ENCODE data around the gene COMMD10.
"Not testable (repeated sequence)": the region's sequence is repeated elsewhere in the genome, so short reads cannot be mapped to it uniquely, and the experiment has no call there.

Gene COMMD10

GRCh38 chr5:116098998-116099397, 14.2 kb downstream of the COMMD10 start:
- no peak for DNase-seq

- not testable (repeated sequence) for DNase-seq
These were observed 20.1 kb downstream of the COMMD10 start for GRCh38 chr5:116104941-116105340.

- DNase-seq: no peak
These were observed 30.3 kb downstream of the COMMD10 start for GRCh38 chr5:116115163-116115562.

- no peak for DNase-seq
These were observed 45.6 kb downstream of the COMMD10 start for GRCh38 chr5:116130471-116130870.

- DNase-seq: no peak
These were observed 46.2 kb downstream of the COMMD10 start for GRCh38 chr5:116130976-116131375.

- no peak for DNase-seq
These were observed 48.5 kb downstream of the COMMD10 start for GRCh38 chr5:116133281-116133680.

GRCh38 chr5:116135344-116135743, 50.5 kb downstream of the COMMD10 start:
- DNase-seq: no peak

GRCh38 chr5:116137544-116138378, 52.9 kb downstream of the COMMD10 start:
- DNase-seq: no peak

GRCh38 chr5:116142495-116142894, 57.7 kb downstream of the COMMD10 start:
- DNase-seq: no peak

- no peak for DNase-seq
These were observed 59.3 kb downstream of the COMMD10 start for GRCh38 chr5:116144103-116144502.

- DNase-seq: no peak
These were observed 60.2 kb downstream of the COMMD10 start for GRCh38 chr5:116144991-116145390.

- DNase-seq: no peak
These were observed 60.6 kb downstream of the COMMD10 start for GRCh38 chr5:116145416-116145815.

- DNase-seq: no peak
These were observed 67.3 kb downstream of the COMMD10 start for GRCh38 chr5:116152169-116152568.

GRCh38 chr5:116153687-116154174, 68.9 kb downstream of the COMMD10 start:
- DNase-seq: no peak

GRCh38 chr5:116154252-116154651, 69.4 kb downstream of the COMMD10 start:
- DNase-seq: no peak

GRCh38 chr5:116154931-116155330, 70.1 kb downstream of the COMMD10 start:
- no peak for DNase-seq

GRCh38 chr5:116157902-116158301, 73.1 kb downstream of the COMMD10 start:
- DNase-seq: no peak

GRCh38 chr5:116159006-116159405, 74.2 kb downstream of the COMMD10 start:
- DNase-seq: no peak

GRCh38 chr5:116174111-116174510, 89.3 kb downstream of the COMMD10 start:
- no peak for DNase-seq

GRCh38 chr5:116176121-116176520, 91.3 kb downstream of the COMMD10 start:
- no peak for DNase-seq

GRCh38 chr5:116178925-116179324, 94.1 kb downstream of the COMMD10 start:
- no peak for DNase-seq

GRCh38 chr5:116209166-116209565, 124.3 kb downstream of the COMMD10 start:
- no peak for DNase-seq

- DNase-seq: no peak
These were observed 127.4 kb downstream of the COMMD10 start for GRCh38 chr5:116212225-116212624.

- no peak for DNase-seq
These were observed 131.4 kb downstream of the COMMD10 start for GRCh38 chr5:116216246-116216645.
